ENCODE data around the gene LRFN2. TPM values are rescaled to one million over a fixed set of nuclear protein-coding genes. Genes with fewer than 3 reads are reported as not detected.

LRFN2 gene
- total and polyA plus RNA-seq, 2 experiments from 2014 or later = 0.29 to 2.5 TPM

GRCh38 chr6:40349901-40350746 is 237.0 kb downstream of the LRFN2 start (continued):
- TF ChIP-seq ETS1 (IDR thresholded peaks at IDR 0.05) = no peak
- TF ChIP-seq CTCF (conservative IDR thresholded peaks at IDR 0.05; ENCODE audit: low read depth in 2 of 2) = no peak
- TF ChIP-seq POLR2AphosphoS5 (IDR thresholded peaks at IDR 0.05; ENCODE audit: low read depth) = no peak

GRCh38 chr6:40349123-40349900 is 237.9 kb downstream of the LRFN2 start:
- no peaks in the 10 kb centered on the region for H3F3A ChIP-seq (replicated peaks; ENCODE audit: low read depth)
- H3K4me1 ChIP-seq (ENCODE audit: insufficient read depth) = peaks cover 29% of the 10 kb centered on the region
- TF ChIP-seq REST (IDR thresholded peaks at IDR 0.05; ENCODE audit: unreplicated experiment) = no peak
- TF ChIP-seq ZNF462 (CRISPR knock-in tag; IDR thresholded peaks at IDR 0.05) = 0 out of 2 replicates have a peak, but pooled peaks have one; percentile 8
- TF ChIP-seq CREB1 (CRISPR knock-in tag; IDR thresholded peaks at IDR 0.05; ENCODE audit: low read depth) = no peak
- TF ChIP-seq JUNB (IDR thresholded peaks at IDR 0.05; ENCODE audit: unreplicated experiment) = no peak
- no peaks in the 10 kb centered on the region for H3K27me3 ChIP-seq (ENCODE audit: insufficient read depth)
- 0 out of 2 replicates have a peak overlapping the region, but pooled peaks have one; percentile 19 for H3K27ac ChIP-seq (ENCODE audit: low read depth)
- H3K27me3 Mint-ChIP-seq (ENCODE audit: insufficient read depth, low read depth, poor library complexity) = peaks cover 8% of the 10 kb centered on the region
- no peaks in the 10 kb centered on the region for H3K36me3 ChIP-seq (ENCODE audit: insufficient read depth)
- H2AFZ ChIP-seq = peak overlapping the region; percentile 32
- no peak for DNase-seq (ENCODE audit: low spot score)
- no peaks in the 10 kb centered on the region for H3K79me2 ChIP-seq (replicated peaks; ENCODE audit: insufficient read depth)
- H3K4me3 ChIP-seq = no peak overlapping the region
- no peaks in the 10 kb centered on the region for H3K36me3 Mint-ChIP-seq (ENCODE audit: low read depth)
- H3K4me1 Mint-ChIP-seq = peaks cover 14% of the 10 kb centered on the region
- H4K20me1 ChIP-seq (replicated peaks; ENCODE audit: insufficient read depth) = no peaks in the 10 kb centered on the region
- no peaks in the 10 kb centered on the region for H3K9me3 Mint-ChIP-seq
- peak; percentile 18 for ATAC-seq
- no peak overlapping the region; the same call in 2 of the 3 replicates for H3K4me3 Mint-ChIP-seq
- H3K9me2 ChIP-seq (ENCODE audit: insufficient read depth) = 0 out of 2 replicates have a peak, but pooled peaks cover under 1% of the 10 kb centered on the region
- no peak overlapping the region for H3K4me2 ChIP-seq
- H3K27ac Mint-ChIP-seq = no peak overlapping the region; the same call in 1 of the 2 replicates

Data from GM23338 (cell line).